ENCODE results near the gene KAZN.

The KAZN gene

DNA sequence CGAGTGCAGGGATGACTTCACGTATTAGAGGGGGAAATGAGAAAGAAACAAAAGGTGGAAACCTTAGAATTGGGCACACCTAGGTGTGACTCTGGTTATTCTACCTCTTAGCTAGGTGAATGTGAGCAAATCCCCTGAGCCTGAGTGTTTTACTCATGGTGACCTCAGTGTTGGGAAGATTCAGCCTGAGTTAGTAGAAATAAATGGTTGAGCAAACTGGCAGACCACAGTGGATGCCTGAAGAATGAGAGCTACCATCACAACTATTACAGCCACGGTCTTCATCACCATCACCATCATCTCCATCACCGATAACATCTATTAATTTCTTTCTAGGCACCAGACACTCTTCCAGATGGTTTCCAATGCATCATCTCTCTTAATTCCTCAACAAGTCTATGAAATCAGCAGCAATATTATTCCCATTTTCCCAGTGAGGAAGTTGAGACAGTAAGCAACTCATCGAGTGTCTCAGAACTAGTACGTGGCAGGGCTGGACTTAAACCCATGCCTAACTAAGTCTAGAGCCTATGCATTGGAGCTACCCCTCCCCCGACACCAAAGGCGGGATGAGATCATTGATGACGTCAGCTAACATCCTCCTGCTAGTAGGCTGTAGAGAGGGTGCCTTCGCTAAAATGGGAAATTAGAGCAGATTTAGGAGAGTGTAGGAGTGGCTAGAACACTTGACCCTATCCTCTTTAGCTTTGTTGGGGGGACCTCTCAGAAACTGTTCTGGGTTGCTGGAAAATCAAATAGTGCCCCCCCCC lies 7.9 kb upstream of the KAZN start:
- no peak for DNase-seq (ENCODE audit: low spot score)

DNA sequence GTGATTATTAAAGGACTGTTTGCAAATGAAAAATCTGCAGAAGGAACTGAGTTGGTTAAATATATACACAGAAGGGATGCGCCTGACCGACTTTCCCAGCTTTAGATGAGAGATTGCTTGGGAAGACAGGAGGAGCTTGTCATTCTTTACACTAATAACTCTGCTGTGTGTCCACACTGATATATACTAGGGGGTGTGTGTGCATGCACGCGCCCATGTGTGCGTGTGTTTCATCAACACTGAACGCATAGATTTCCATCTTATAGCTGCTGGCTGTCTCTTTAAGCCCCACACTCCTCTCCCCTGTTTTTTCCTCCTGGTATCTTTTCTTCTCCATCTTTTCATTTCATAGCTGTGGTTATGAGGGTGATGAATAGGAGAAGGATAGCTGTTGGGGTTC lies 6.9 kb upstream of the KAZN start:
- no peak for DNase-seq (ENCODE audit: low spot score)

- DNase-seq (ENCODE audit: low spot score): no peak
Observed at GRCh38 chr1:14592004-14592631, 6.4 kb upstream of the KAZN start.

DNA sequence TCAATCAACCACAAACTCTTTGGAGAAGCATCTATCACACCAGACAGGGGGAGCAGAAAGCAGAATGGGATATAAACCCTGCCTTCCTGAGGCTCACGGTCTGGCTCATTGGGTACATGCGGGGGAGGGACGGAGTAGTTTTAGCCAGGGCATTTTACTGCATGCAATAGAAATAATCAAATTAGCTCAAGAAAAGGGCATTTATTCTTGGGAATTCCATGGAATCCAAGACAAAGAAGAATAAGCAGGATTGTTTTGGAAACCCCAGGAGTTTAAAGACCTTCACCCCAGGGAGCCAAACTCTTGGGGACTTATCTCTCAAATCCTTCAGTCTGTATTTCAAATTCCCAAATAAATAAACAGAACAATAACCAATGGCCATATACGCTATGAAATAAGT lies 5.2 kb upstream of the KAZN start:
- no peak for DNase-seq (ENCODE audit: low spot score)

DNA sequence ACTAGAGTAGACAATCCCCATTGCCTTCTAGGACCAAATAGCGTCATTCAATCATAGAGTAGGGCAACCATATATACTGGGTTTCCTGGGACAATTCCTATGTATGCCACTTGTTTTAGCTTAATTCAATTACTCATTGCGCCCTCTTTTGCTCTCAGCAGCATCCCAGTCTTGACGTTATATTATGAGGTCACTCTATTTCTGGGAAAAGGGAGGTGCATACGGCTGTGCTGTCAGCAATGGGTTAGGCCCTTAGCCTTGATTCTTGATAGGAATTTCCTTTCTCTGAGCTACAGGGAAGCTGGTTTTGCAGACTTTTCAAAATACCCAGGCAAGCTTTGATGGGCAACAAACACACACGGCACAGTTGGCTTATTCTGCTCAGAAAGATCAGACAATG lies 4.4 kb upstream of the KAZN start:
- DNase-seq (ENCODE audit: low spot score): no peak

- no peak for DNase-seq (ENCODE audit: low spot score)
Observed at GRCh38 chr1:14596591-14596990, 1.9 kb upstream of the KAZN start.

DNA sequence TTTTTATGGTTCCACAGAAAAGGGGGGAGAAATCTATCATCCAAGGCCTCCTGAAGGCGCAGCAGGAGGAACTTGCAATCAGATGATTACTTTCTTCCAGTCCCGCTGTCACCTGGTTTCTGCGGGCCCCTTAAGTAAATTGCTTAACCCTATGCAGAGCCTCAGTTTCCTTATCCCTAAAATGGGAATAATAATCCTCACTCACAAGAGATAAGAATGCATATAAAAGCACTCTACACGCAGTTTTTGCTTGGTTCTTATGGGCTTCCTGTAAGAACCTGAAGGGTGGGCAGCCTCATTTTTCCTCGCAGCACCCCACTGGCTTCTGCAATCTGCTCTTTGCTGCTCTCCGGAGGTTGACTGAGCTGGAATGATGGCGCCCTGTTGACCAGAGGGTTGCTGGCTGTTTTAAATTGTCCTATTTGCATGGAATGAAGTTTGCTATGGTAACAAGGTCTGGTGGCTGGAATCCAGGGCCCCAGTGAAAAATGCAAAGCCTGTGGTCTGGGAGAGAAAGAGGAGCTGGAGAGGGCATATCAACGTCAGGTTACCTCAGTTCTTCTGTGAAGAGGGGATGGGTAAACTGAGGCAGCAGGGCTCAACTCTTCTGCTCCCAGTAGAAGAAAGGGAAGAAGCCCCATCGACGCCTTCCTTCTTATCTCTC lies 1.0 kb upstream of the KAZN start:
- DNase-seq (ENCODE audit: low spot score): peak; percentile 73

- DNase-seq (ENCODE audit: low spot score): peak; percentile 37
Observed at GRCh38 chr1:14598007-14598497, 433 bp upstream of the KAZN start.

DNA sequence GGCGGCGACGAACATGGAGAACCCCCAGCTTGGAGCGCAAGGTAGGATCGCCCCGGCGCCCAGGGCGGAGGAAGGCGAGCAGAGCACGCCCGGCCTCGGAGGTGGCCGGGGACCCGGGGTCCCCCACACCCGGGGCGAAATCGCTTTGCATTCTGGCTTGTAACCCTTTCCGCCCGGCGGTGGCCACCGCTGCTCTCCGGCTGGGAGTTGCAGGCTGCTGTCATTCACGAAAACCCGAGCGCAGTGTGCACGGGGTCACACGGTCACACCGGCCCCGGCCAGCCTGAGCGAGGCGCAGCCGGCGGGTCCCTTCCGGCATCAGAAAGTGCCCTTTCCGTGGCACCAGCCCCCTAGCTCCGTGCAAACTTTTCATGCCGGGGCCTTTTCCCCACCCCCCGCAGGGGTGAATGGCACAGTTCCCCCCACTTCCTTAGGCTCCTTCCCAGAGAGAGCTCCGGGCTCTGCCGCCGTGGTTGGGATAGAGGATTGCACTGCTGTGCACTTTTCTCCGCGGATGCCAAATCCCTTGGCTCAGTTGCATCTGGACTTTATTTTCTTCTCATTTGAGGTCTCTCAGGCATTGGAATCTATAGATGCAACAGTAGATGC lies 802 bp downstream of the KAZN start:
- DNase-seq (ENCODE audit: low spot score): peak; percentile 41

- DNase-seq (ENCODE audit: low spot score): no peak
Observed at GRCh38 chr1:14599800-14600199, 1.3 kb downstream of the KAZN start.

DNA sequence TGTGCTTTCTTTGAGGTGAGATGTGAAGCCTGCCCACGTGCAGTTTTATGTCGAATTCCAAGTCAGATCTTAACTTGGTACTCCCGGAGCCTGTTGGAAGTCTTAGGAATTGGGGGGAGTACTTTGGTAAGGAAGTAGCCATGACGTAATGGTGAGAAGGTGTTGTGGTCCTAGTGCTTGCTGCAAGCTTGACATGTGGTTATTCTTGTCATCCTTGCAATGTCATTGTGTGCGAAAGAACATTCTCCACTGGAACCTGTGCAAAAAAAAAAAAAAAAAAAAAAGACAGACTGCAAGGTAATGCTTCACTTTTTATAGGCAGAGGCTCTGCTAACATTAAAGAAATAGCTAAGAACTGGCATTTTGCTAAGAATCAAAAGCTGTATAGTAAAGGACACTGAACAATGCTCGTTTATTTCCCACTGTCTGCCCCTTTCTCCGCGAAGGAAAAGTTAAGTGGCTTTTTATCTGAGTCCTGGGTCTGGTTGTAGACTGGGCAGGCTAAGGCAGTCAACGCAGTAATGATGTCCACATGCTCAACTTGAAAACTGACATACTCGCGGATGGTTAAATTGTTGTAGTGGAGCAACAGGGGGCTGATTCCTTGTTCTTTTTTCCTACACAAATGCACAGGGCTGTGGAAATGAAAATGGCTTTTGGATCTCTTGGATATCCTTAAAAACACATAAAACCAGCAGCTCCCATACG lies 2.1 kb downstream of the KAZN start:
- DNase-seq (ENCODE audit: low spot score): peak; percentile 67

GRCh38 chr1:14602136-14602535 lies 3.7 kb downstream of the KAZN start:
- peak; percentile 83 for DNase-seq (ENCODE audit: low spot score)

DNA sequence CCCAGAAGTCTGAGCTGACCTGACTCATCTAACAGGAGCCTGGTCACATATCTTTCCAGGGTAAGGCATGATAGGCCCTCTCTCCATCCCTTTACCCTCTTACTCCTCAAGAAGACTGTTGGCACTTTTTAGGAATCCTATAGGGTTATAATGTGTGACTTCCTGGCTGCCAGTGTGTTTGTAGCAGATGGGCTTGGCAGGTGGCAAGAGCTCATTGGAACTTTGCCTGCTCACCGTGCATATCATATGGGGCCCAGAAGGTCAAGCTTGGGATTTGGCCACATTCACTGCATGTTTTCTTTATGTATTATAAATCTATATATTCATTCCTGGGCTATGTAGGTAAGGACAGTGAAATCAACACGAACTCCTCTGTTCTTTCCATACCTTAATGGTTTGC lies 5.2 kb downstream of the KAZN start:
- peak; percentile 67 for DNase-seq (ENCODE audit: low spot score)

- DNase-seq (ENCODE audit: low spot score): peak; percentile 46
Observed at GRCh38 chr1:14604414-14604813, 5.9 kb downstream of the KAZN start.

GRCh38 chr1:14605945-14606344 lies 7.5 kb downstream of the KAZN start:
- DNase-seq (ENCODE audit: low spot score): no peak

DNA sequence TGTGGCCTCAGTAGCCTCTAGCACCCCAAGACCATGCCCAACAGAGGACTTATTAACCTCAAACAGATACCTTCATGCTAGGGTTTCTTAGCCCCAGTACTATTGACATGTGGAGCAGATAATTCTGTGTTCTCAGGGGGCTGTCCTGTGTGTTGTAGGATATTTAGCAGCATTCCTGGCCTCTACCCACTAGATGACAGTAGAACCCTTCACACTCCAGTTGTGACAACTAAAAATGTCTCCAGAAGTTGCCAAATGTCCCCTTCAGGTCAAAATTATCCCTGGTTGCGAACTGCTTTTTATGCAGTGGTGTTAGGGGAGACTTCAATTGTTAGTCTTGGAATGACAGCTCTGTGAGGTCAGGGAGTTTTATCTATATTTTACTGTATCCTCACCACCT lies 8.1 kb downstream of the KAZN start:
- DNase-seq (ENCODE audit: low spot score): peak; percentile 49

- DNase-seq (ENCODE audit: low spot score): peak; percentile 31
Observed at GRCh38 chr1:14607295-14607694, 8.8 kb downstream of the KAZN start.

DNA sequence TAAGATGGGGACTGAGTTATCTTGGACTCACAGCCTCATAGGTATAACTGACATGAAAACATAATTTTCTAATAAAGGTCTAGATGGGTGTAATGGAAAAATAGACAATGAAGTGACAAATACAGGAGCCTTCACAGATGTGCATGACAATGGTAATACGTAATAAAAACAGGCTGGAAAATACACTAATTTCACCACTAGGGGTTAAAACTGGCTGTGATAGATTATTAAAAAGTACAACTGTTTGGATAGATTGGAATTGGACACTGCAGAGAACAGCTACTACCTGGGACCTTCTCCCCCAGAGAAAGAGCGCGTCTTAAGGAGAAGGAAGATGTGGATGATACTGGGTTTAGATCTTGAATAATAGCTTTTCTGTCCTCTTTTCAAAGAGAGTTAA lies 9.8 kb downstream of the KAZN start:
- no peak for DNase-seq (ENCODE audit: low spot score)

DNA sequence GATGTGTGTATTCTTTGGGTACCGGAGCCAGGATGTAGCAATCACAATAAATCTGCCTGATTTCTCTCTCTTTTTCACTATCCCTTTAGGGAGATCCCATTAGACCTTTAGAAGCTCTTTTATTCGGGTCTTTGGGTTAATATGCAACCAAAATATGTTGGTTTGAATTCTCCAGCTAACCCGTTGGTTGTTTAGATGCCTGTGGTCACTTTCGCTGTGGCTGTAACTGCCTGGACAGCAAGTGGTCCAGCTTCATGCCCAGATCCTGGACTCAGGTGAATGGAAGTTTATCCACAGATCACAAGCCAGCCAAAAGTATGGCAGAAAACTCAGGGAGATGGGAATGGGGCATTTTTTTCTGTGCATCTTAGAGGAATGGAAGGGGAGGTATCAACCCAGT lies 12.3 kb downstream of the KAZN start:
- no peak for DNase-seq (ENCODE audit: low spot score)

DNA sequence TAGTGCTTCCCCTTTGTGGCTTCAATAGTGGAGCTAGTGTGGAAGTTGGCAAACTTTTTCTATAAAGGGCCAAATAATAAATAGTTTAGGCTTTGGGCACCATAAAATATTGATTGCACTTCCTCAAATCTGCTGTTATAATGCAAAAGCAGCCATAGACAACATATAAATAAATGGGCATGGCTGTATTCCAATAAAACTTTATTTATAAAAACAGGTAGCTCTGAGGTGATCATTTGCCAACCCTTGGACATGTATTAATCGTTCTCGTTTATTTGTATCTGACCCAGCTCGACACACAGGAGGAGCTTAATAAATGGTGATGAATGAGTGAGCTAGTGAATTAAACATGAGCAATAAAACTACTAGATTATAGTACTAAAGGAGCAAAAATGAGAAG lies 13.3 kb downstream of the KAZN start:
- no peak for DNase-seq (ENCODE audit: low spot score)

GRCh38 chr1:14612256-14612655 lies 13.8 kb downstream of the KAZN start:
- no peak for DNase-seq (ENCODE audit: low spot score)

- peak; percentile 73 for DNase-seq (ENCODE audit: low spot score)
Observed at GRCh38 chr1:14613926-14614325, 15.4 kb downstream of the KAZN start.
